Stimulated activated CD4-positive, alpha-beta T cell treated with anti-CD3 and anti-CD28 coated beads, Interleukin-12 subunit alpha, Interleukin-12 subunit beta, amount 100 ng/mL, for 24 hours (primary cell): ENCODE measurements around the gene LRIF1.
A peak's percentile ranks its signal among the peaks of the same experiment; 100 is the strongest.
"Not testable (repeated sequence)": the region's sequence is repeated elsewhere in the genome, so short reads cannot be mapped to it uniquely, and the experiment has no call there.

Experiments
- DNase-seq, 2 experiments: peaks; one replicate each; pipeline ENCODE4 v3.0.0-alpha.2; 2020; ENCODE audit warnings: low read depth in 2 of 2

LRIF1 gene

DNA sequence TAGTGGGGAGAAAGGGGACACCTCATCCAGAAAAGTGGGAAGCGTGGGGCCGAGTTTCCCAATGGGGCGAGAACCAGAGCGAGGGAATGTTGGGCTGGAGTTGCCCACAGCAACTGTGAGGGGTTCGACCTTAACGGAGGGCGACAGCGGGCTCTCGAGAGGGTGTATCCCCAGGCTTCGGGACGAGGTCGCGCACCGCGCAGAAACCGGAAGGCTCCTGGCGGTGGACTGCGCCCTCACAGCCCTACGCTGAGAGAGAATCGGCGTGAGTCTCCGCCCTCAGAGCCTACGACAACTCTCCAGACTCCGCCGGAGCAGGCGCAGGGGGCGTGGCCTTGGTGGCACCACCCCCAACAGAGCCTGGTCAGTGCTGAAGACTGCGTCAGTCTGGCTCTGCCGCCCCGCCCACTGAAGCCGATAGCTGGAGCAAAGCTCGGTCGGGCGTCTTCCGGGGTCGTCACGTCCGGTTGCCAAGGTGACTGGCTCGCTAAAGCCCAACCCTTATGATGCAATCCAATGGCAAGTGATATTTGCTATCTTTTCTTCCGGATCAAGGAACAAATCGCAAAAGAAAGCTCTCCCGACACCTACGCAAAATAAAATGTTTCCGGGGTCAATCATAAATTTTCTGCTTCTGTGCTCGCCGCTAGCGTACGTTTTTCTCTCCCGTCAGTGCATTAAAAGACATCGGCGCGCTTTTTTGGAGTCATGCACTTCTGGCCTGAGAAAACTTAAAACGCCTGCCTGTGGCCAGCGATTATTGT, at the start of gene LRIF1:
TSS of gene LRIF1 (minus strand) at position 232 of the 764 bp plus-strand sequence. CDS start 234 bp downstream, outside the sequence.
- DNase-seq, result peak; percentile 99

DNA sequence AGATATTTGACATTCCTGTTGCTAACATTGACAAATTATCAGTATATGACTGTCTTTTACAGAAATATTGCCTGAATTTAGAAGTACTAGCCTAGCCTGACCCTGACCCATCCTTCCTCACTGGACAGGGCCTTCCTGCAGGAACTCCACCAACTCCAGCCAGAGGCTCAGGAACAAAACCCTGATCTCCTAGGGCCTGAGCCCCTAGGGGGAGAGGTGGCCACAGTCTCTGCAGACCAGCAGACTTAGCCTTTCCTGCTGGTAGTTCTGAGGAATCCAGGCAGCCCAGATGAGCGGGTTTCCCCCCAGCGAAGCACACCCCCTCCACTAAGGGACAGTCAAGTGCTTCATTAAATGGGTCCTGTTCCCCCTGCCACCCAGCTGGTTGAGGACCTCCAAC, 44.3 kb upstream of the LRIF1 start:
- DNase-seq, result no peak

- DNase-seq, result no peak
Observed at GRCh38 chr1:111006556-111006955, 42.8 kb upstream of the LRIF1 start.

DNA sequence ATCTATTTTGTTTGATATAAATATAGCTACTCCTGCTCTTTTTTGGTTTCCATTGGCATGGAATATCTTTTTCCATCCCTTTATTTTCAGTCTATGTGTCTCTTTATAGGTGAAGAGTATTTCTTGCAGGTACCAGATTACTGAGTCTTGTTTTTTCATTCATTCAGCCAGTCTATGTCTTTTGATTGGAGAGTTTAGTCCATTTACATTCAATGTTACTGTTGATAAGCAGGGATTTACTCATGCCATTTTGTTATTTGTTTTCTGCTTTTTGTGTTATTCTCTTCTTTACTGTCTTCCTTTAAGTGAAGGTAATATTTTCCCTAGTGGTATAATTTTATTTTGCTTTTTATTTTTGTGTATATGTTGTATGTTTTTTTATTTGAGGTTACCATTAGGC, 35.9 kb upstream of the LRIF1 start:
- not testable (repeated sequence) for DNase-seq

DNA sequence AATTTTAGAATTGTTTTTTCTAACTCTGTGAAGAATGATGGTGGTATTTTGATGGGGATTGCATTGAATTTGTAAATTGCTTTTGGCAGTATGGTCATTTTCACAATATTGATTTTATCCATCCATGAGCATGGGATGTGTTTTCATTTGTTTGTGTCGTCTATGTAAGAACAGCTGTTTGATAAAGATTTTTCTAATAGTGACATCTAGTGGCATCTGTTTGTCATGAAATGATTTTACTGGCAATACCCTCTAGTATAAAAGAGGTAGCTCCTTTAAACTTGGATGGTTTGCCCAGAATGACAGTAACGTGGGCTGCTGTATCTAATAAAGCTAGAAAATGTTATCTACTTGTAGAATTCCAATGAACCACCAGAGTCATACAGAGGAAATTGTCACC, 28.6 kb upstream of the LRIF1 start:
- not testable (repeated sequence) for DNase-seq

GRCh38 chr1:110991295-110991694, 27.6 kb upstream of the LRIF1 start:
- not testable (repeated sequence) for DNase-seq

DNA sequence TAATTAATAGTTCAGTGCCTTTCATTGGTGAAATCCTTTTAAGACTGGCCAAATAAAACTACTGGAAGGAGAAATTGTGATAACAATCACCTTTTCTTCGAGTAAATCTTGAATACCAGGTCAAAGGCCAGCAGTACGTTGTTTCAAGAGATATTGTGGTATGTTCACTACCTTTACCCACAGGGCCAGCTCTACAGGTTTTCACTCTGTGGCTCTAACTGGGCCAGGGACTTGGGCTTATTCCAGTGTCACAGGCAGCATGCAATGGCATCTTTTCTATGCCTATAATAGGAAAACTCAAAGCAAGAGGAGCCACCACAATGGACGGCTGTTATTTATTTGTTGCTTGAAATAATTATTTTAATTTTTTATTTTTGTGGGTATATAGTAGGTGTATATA, 26.8 kb upstream of the LRIF1 start:
- DNase-seq, result no peak

DNA sequence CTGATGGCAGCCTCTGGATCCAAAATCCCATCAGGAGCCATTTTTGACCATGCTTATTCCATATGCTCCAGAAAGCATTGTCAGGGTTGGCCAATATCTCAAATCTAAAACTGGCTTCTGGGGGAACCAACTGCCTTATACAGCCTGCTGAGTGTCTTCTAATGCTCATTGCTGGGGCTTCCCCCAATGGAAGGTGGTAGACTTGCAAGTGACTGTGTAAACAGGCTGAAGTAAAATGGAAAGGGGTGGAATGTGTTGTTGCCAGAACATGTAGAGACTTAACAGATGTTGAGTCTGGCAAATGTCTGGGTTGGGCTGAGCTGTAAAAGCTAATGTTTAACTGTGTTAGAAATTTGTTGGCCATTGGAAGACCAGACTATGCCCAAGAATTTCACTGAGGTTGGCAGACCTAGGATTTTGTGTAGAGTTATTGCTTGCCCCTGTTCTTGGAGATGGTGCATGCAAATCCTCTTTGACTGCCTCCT, 22.7 kb upstream of the LRIF1 start:
- no peak for DNase-seq

DNA sequence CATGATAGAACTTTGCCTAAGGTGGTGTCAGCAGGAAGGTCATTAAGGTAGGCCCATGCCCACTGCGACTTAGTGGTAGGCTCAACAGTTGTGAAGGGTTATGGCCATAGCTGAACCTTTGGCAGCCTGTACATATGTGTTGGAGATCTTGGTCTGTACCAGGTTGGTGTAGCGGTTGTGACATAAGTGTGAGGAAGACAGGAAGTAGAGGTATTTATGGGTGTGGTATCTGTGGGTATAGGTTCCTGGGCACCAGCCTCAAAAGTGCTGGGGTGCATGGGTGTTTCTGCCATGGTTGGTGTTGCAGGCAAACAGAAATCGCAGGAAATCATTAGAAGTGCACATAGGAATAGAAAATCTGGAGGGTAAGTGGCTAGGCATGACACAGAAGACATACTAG, 18.6 kb upstream of the LRIF1 start:
- DNase-seq, result no peak

- no peak for DNase-seq
Observed at GRCh38 chr1:110979154-110979553, 15.4 kb upstream of the LRIF1 start.

GRCh38 chr1:110976089-110976488, 12.4 kb upstream of the LRIF1 start:
- no peak for DNase-seq

GRCh38 chr1:110975265-110975664, 11.5 kb upstream of the LRIF1 start:
- no peak for DNase-seq

DNA sequence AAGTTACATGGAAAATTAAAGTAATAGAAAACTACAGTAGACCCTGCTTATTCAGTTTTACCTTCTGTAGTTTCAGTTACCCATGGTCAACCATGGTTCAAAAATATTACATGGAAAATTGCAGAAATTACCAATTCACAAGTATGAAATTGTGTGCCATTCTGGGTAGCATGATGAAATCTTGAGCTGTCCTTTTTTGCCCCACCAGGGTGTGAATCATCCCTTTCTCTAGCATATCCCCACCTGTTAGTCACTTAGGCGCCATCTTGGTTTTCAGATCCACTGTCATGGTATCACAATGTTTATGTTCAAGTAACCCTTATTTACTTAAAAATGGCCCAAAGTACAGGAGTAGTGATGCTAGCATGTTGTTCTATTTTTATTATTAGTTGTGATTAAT, 3.5 kb upstream of the LRIF1 start:
- DNase-seq, result no peak

GRCh38 chr1:110964455-110964903, 757 bp upstream of the LRIF1 start:
- no peak for DNase-seq

- DNase-seq, result peak; percentile 24 to 26
Observed at GRCh38 chr1:110962892-110963690, 631 bp downstream of the LRIF1 start.

GRCh38 chr1:110961902-110962301, 1.8 kb downstream of the LRIF1 start:
- no peak for DNase-seq

GRCh38 chr1:110960777-110961420, 2.8 kb downstream of the LRIF1 start:
- DNase-seq, result no peak

GRCh38 chr1:110957798-110958197, 5.9 kb downstream of the LRIF1 start:
- no peak for DNase-seq

- no peak for DNase-seq
Observed at GRCh38 chr1:110956586-110956985, 7.1 kb downstream of the LRIF1 start.

GRCh38 chr1:110953031-110953430, 10.7 kb downstream of the LRIF1 start:
- DNase-seq, result no peak

GRCh38 chr1:110952031-110952430, 11.7 kb downstream of the LRIF1 start:
- no peak for DNase-seq

- no peak for DNase-seq
Observed at GRCh38 chr1:110951161-110951560, 12.6 kb downstream of the LRIF1 start.
